Measurements from ENCODE around the gene RAB40B. TPM values are rescaled to one million over a fixed set of nuclear protein-coding genes. Genes with fewer than 3 reads are reported as not detected.

RAB40B gene
- total and polyA plus RNA-seq, 2 experiments from 2014 or later = 20.0 to 27.8 TPM

DNA sequence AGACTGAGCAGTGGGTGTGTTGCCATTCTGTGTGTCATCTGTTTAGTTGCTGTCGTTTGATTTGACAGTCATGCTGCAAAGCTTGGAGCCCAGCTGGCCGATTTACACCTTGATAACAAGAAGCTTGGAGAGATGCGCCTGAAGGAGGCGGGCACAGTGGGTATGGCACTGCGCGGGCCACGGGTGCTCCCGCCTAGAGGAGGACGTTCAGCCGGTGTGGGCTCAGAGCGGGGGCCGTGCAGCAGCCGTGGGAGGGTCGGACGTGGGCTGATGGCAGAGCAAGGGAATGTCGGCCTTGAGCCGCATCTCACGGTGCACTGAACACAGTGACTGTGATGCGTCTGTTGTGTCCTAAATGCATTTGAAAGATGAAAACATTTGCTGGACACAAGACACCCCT, 21.7 kb upstream of the RAB40B start:
- Histone ChIP-seq H3K27me3 (no peaks in the 10 kb centered on the region), H2AFZ (no peak overlapping the region), H3K4me2 (no peak overlapping the region), H3K27ac (no peak overlapping the region), H3K9me3 (ENCODE audit: low read depth) (no peaks in the 10 kb centered on the region), H3K9me2 (replicated peaks; ENCODE audit: insufficient read depth) (no peaks in the 10 kb centered on the region), H3K79me2 (peaks cover 15% of the 10 kb centered on the region), H3K36me3 (replicated peaks; ENCODE audit: insufficient read depth, low read depth) (no peaks in the 10 kb centered on the region), H3K4me3 (no peak overlapping the region), H4K20me1 (ENCODE audit: insufficient read depth, poor library complexity, severe bottlenecking) (no peaks in the 10 kb centered on the region), H3K4me1 (ENCODE audit: insufficient read depth) (peaks cover 8% of the 10 kb centered on the region)
- 99% methylated on average over 19 of the region's 19 CpGs for WGBS (ENCODE audit: low lambda C conversion rate, missing lambda C conversion rate)
- no peak for DNase-seq (ENCODE audit: low spot score)
- TF ChIP-seq, protein P1, sequence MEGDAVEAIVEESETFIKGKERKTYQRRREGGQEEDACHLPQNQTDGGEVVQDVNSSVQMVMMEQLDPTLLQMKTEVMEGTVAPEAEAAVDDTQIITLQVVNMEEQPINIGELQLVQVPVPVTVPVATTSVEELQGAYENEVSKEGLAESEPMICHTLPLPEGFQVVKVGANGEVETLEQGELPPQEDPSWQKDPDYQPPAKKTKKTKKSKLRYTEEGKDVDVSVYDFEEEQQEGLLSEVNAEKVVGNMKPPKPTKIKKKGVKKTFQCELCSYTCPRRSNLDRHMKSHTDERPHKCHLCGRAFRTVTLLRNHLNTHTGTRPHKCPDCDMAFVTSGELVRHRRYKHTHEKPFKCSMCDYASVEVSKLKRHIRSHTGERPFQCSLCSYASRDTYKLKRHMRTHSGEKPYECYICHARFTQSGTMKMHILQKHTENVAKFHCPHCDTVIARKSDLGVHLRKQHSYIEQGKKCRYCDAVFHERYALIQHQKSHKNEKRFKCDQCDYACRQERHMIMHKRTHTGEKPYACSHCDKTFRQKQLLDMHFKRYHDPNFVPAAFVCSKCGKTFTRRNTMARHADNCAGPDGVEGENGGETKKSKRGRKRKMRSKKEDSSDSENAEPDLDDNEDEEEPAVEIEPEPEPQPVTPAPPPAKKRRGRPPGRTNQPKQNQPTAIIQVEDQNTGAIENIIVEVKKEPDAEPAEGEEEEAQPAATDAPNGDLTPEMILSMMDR (IDR thresholded peaks at IDR 0.05; ENCODE audit: poor library complexity) = no peak
- TF ChIP-seq EZH2phosphoT487 (IDR thresholded peaks at IDR 0.05; ENCODE audit: low read depth, severe bottlenecking, unreplicated experiment) = no peak

DNA sequence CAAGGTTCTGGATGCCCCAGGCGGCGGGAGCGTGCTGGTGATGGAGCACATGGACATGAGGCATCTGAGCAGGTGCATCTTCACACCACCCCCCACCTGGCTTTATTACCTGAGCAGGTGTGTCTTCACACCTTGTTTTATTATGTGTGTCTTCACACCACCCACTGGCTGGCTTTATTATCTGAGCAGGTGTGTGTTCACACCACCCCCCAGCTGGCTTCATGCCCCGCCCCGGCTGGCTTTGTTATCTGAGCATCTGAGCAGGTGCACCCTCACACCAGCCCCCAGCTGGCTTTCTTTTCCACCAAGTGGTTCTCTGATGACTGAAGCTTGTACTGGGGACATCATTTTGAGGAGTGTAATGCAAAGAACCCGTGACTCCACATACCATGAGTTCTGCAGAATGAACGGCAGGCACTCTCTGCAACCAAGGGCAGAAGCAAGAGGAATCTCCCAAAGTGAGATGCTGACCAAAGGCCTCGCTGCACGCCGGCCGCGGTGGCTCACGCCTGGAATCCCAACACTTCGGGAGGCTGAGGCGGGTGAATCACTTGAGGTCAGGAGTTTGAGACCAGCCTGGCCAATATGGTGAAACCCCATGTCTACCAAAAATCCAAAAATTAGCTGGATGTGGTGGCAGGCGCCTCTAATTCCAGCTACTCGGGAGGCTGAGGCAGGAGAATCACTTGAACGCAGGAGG, 20.6 kb upstream of the RAB40B start:
- no peaks in the 10 kb centered on the region for H3K9me2 ChIP-seq (replicated peaks; ENCODE audit: insufficient read depth)
- no peak overlapping the region for H3K4me2 ChIP-seq
- H3K79me2 ChIP-seq = peaks cover 15% of the 10 kb centered on the region
- WGBS (ENCODE audit: low lambda C conversion rate, missing lambda C conversion rate) = 98% methylated on average over 18 of the region's 18 CpGs
- H4K20me1 ChIP-seq (ENCODE audit: insufficient read depth, poor library complexity, severe bottlenecking) = no peaks in the 10 kb centered on the region
- no peaks in the 10 kb centered on the region for H3K27me3 ChIP-seq
- no peak for TF ChIP-seq EZH2 (IDR thresholded peaks at IDR 0.05; ENCODE audit: borderline replicate concordance)
- TF ChIP-seq, protein P1 (IDR thresholded peaks at IDR 0.05; ENCODE audit: poor library complexity) = no peak
- TF ChIP-seq EZH2phosphoT487 (IDR thresholded peaks at IDR 0.05; ENCODE audit: low read depth, severe bottlenecking, unreplicated experiment) = no peak
- H3K9me3 ChIP-seq (ENCODE audit: low read depth) = no peaks in the 10 kb centered on the region
- peaks cover 8% of the 10 kb centered on the region for H3K4me1 ChIP-seq (ENCODE audit: insufficient read depth)
- no peak overlapping the region for H3K4me3 ChIP-seq
- H2AFZ ChIP-seq = no peak overlapping the region
- H3K27ac ChIP-seq = no peak overlapping the region
- DNase-seq (ENCODE audit: low spot score) = no peak
- no peaks in the 10 kb centered on the region for H3K36me3 ChIP-seq (replicated peaks; ENCODE audit: insufficient read depth, low read depth)

DNA sequence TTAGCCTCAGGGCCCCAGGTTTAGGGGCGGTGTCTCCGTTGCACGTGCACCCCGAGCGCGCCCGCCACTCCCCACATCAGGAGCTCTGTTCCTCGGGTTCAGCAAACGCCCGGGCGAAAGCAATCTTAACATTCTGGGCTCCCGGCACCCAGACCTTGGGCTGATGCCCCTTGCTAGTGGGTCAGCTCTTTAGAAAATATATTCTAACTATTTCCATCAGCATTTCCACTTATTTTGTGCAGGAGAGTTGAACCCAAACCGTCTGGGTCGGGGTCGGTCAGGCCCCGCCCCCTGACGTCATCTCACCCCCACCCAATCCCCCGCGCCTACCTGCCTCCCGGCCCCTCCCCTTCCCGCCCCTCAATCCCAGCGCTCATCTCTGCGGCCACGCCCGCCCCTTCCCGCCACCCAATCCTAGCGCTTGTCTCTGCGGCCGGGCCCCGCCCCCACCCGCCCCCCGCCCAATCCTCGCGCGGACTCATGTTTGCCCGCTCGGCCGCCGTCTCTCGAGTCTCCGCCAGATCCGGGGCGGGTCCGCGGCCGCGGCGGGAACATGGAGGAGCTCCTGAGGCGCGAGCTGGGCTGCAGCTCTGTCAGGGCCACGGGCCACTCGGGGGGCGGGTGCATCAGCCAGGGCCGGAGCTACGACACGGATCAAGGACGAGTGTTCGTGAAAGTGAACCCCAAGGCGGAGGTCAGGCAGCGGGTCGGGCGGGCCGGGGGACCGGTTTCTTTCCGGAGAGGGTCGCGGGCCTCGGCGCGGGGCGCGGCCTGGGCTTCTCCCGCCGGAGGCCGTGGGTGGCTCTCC, 17.9 kb upstream of the RAB40B start, which contains the start of gene FN3KRP:
TSS of gene FN3KRP (plus strand) at position 504 of the 808 bp plus-strand sequence. CDS start at position 554, 50 bp downstream.
- H3K4me3 ChIP-seq = peak within 1 kb of the TSS; percentile 71
- peak within 1 kb of the TSS; percentile 94 for H3K4me2 ChIP-seq
- under 1% methylated on average over 43 of the region's 75 CpGs for WGBS (ENCODE audit: low lambda C conversion rate, missing lambda C conversion rate)
- peak within 1 kb of the TSS; percentile 70 for H3K27ac ChIP-seq
- no peaks in the 10 kb centered on the region for H4K20me1 ChIP-seq (ENCODE audit: insufficient read depth, poor library complexity, severe bottlenecking)
- DNase-seq (ENCODE audit: low spot score) = peak; percentile 99
- H3K27me3 ChIP-seq = no peaks in the 10 kb centered on the region
- peaks cover 8% of the 10 kb centered on the region for H3K4me1 ChIP-seq (ENCODE audit: insufficient read depth)
- no peaks in the 10 kb centered on the region for H3K36me3 ChIP-seq (replicated peaks; ENCODE audit: insufficient read depth, low read depth)
- peak within 1 kb of the TSS; percentile 73 for H2AFZ ChIP-seq
- peaks cover 15% of the 10 kb centered on the region for H3K79me2 ChIP-seq
- TF ChIP-seq, protein P1 (IDR thresholded peaks at IDR 0.05; ENCODE audit: poor library complexity) = no peak
- TF ChIP-seq EZH2phosphoT487 (IDR thresholded peaks at IDR 0.05; ENCODE audit: low read depth, severe bottlenecking, unreplicated experiment) (no peak), EZH2 (IDR thresholded peaks at IDR 0.05; ENCODE audit: borderline replicate concordance) (no peak)
- H3K9me2 ChIP-seq (replicated peaks; ENCODE audit: insufficient read depth) = no peaks in the 10 kb centered on the region
- H3K9me3 ChIP-seq (ENCODE audit: low read depth) = no peaks in the 10 kb centered on the region

All from hepatocyte (in vitro differentiated cells).